ENCODE results near the gene NDUFS2.
"Not testable (repeated sequence)": the region's sequence is repeated elsewhere in the genome, so short reads cannot be mapped to it uniquely, and the experiment has no call there.

Gene NDUFS2

DNA sequence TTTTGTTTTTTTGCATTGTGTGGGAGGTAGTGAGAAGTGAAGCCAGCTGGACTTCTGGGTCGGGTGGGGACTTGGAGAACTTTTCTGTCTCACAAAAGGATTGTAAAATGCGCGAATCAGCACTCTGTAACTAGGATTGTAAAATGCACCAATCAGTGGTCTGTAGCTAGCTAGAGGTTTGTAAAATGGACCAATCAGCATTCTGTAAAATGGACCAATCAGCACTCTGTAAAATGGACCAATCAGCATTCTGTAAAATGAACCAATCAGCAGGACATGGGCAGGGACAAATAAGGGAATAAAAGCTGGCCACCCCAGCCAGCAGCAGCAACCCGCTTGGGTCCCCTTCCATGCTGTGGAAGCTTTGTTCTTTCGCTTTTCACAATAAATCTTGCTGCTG lies 47.9 kb downstream of the NDUFS2 start:
- H3K27ac ChIP-seq (ENCODE audit: low read length, poor library complexity, severe bottlenecking); H2BK12ac ChIP-seq (ENCODE audit: low read length in 2 of 2); H2BK120ac ChIP-seq (ENCODE audit: low read depth, low read length); H3K4ac ChIP-seq (ENCODE audit: low read depth in 1 of 2, low read length in 2 of 2); H3K79me1 ChIP-seq (replicated peaks; ENCODE audit: low read length, poor library complexity, severe bottlenecking); H3K9me3 ChIP-seq (ENCODE audit: control insufficient read depth, low read length); H3K23ac ChIP-seq (ENCODE audit: low read length in 2 of 2); H4K8ac ChIP-seq (ENCODE audit: low read length); H3K14ac ChIP-seq (ENCODE audit: low read length in 2 of 2); H2BK5ac ChIP-seq (ENCODE audit: low read depth, low read length, poor library complexity, severe bottlenecking); DNase-seq; H2AFZ ChIP-seq (ENCODE audit: low read depth, low read length); H3K27me3 ChIP-seq (ENCODE audit: control insufficient read depth in 1 of 2, insufficient read depth in 1 of 2, low read length in 2 of 2); H3K4me1 ChIP-seq (ENCODE audit: control insufficient read depth, insufficient read depth, low read depth, low read length); H3K18ac ChIP-seq (ENCODE audit: low read depth in 1 of 2, low read length in 2 of 2); H3K9ac ChIP-seq (ENCODE audit: low read length); H2BK15ac ChIP-seq (ENCODE audit: low read depth, poor library complexity, severe bottlenecking); H3K4me3 ChIP-seq (ENCODE audit: insufficient read depth in 1 of 2, low read depth in 1 of 2, low read length in 2 of 2); H2AK5ac ChIP-seq (ENCODE audit: low read length, severe bottlenecking); H3K36me3 ChIP-seq (ENCODE audit: control insufficient read depth in 1 of 2, insufficient read depth in 2 of 2, low read depth in 1 of 2, low read length in 2 of 2); H4K91ac ChIP-seq (ENCODE audit: low read length); H3K4me2 ChIP-seq (ENCODE audit: low read length, poor library complexity, severe bottlenecking): not testable (repeated sequence)
- 92% methylated on average over 5 of the region's 5 CpGs for WGBS

DNA sequence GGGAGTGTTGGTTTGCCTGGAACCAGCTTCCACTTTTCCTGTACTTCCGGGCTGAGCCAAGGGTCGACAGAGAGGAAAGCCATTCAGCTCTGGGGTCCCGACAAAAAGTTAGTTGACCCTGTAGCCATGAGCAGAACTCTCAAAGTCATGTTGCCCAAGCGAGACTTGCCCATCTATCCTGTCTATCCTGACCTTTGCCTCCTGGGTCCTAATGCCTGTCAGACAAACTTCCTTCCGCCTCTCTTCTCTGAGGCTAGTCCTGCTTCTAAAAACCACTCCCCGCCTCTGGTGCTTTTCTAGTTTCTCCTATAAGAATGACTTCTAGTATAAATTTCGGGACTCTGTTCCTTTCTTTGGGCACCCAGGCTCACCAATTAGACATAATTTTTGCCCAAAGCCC lies 48.7 kb downstream of the NDUFS2 start:
- Histone ChIP-seq H3K27me3 (ENCODE audit: control insufficient read depth in 1 of 2, insufficient read depth in 1 of 2, low read length in 2 of 2) (no peaks in the 10 kb centered on the region), H3K79me1 (replicated peaks; ENCODE audit: low read length, poor library complexity, severe bottlenecking) (no peaks in the 10 kb centered on the region), H2AFZ (ENCODE audit: low read depth, low read length) (no peak overlapping the region), H2BK12ac (ENCODE audit: low read length in 2 of 2) (no peak overlapping the region), H3K4ac (ENCODE audit: low read depth in 1 of 2, low read length in 2 of 2) (no peak overlapping the region), H3K4me1 (ENCODE audit: control insufficient read depth, insufficient read depth, low read depth, low read length) (no peaks in the 10 kb centered on the region), H3K23ac (ENCODE audit: low read length in 2 of 2) (no peak overlapping the region), H3K4me3 (ENCODE audit: insufficient read depth in 1 of 2, low read depth in 1 of 2, low read length in 2 of 2) (no peak overlapping the region), H3K4me2 (ENCODE audit: low read length, poor library complexity, severe bottlenecking) (no peak overlapping the region), H2BK120ac (ENCODE audit: low read depth, low read length) (no peak overlapping the region), H3K36me3 (ENCODE audit: control insufficient read depth in 1 of 2, insufficient read depth in 2 of 2, low read depth in 1 of 2, low read length in 2 of 2) (no peaks in the 10 kb centered on the region), H3K18ac (ENCODE audit: low read depth in 1 of 2, low read length in 2 of 2) (no peak overlapping the region), H4K8ac (ENCODE audit: low read length) (no peak overlapping the region), H3K9ac (ENCODE audit: low read length) (no peak overlapping the region), H2AK5ac (ENCODE audit: low read length, severe bottlenecking) (no peak overlapping the region), H3K27ac (ENCODE audit: low read length, poor library complexity, severe bottlenecking) (no peak overlapping the region), H2BK15ac (ENCODE audit: low read depth, poor library complexity, severe bottlenecking) (no peak overlapping the region), H3K9me3 (ENCODE audit: control insufficient read depth, low read length) (peaks cover 3% of the 10 kb centered on the region), H4K91ac (ENCODE audit: low read length) (no peak overlapping the region), H2BK5ac (ENCODE audit: low read depth, low read length, poor library complexity, severe bottlenecking) (no peak overlapping the region), H3K14ac (ENCODE audit: low read length in 2 of 2) (no peak overlapping the region)
- WGBS: 69% methylated on average over 7 of the region's 7 CpGs
- DNase-seq: no peak

DNA sequence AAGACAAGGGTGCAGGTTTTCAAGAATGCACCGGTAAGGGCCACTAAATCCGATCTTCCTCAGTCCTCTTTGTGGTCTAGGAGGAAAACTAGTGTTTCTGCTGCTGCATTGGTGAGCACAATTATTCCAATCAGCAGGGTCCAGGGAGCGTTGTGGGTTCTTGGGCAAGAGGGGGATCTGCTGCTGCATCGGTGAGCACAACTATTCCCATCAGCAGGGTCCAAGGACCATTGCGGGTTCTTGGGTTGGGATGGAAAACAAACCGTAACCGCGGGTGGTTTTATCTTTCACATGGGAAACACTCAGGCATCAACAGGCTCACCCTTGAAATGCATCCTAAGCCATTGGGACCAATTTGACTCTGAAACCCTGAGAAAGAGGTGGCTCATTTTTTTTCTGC lies 49.4 kb downstream of the NDUFS2 start:
- Histone ChIP-seq H3K9ac (ENCODE audit: low read length) (no peak overlapping the region), H4K91ac (ENCODE audit: low read length) (no peak overlapping the region), H3K9me3 (ENCODE audit: control insufficient read depth, low read length) (peaks cover 11% of the 10 kb centered on the region), H3K36me3 (ENCODE audit: control insufficient read depth in 1 of 2, insufficient read depth in 2 of 2, low read depth in 1 of 2, low read length in 2 of 2) (no peaks in the 10 kb centered on the region), H3K4me2 (ENCODE audit: low read length, poor library complexity, severe bottlenecking) (no peak overlapping the region), H3K23ac (ENCODE audit: low read length in 2 of 2) (no peak overlapping the region), H3K4ac (ENCODE audit: low read depth in 1 of 2, low read length in 2 of 2) (no peak overlapping the region), H3K18ac (ENCODE audit: low read depth in 1 of 2, low read length in 2 of 2) (no peak overlapping the region), H2BK12ac (ENCODE audit: low read length in 2 of 2) (no peak overlapping the region), H2AFZ (ENCODE audit: low read depth, low read length) (no peak overlapping the region), H3K4me3 (ENCODE audit: insufficient read depth in 1 of 2, low read depth in 1 of 2, low read length in 2 of 2) (no peak overlapping the region), H3K4me1 (ENCODE audit: control insufficient read depth, insufficient read depth, low read depth, low read length) (no peaks in the 10 kb centered on the region), H2BK5ac (ENCODE audit: low read depth, low read length, poor library complexity, severe bottlenecking) (no peak overlapping the region), H3K14ac (ENCODE audit: low read length in 2 of 2) (no peak overlapping the region), H4K8ac (ENCODE audit: low read length) (no peak overlapping the region), H2BK120ac (ENCODE audit: low read depth, low read length) (no peak overlapping the region), H3K79me1 (replicated peaks; ENCODE audit: low read length, poor library complexity, severe bottlenecking) (no peaks in the 10 kb centered on the region), H2AK5ac (ENCODE audit: low read length, severe bottlenecking) (no peak overlapping the region), H3K27ac (ENCODE audit: low read length, poor library complexity, severe bottlenecking) (no peak overlapping the region), H2BK15ac (ENCODE audit: low read depth, poor library complexity, severe bottlenecking) (no peak overlapping the region), H3K27me3 (ENCODE audit: control insufficient read depth in 1 of 2, insufficient read depth in 1 of 2, low read length in 2 of 2) (no peaks in the 10 kb centered on the region)
- WGBS: 92% methylated on average over 8 of the region's 8 CpGs
- DNase-seq: no peak

DNA sequence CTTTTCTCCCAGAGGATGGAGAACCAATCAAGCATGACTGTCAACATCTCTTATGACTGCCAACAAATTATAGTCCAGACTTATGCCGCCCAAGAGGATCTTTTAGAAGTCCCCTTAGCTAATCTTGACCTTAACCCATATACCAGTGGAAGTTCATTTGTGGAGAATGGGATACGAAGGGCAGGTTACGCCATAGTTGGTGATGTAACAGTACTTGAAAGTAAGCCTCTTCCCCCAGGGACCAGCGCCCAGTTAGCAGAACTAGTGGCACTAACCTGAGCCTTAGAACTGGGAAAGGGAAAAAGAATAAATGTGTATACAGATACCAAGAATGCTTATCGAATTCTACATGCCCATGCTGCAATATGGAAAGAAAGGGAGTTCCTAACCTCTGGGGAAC lies 53.1 kb downstream of the NDUFS2 start:
- peaks cover 30 to 33% of the 10 kb centered on the region in 2 experiments for H3K27me3 ChIP-seq (ENCODE audit: control insufficient read depth in 1 of 2, insufficient read depth in 1 of 2, low read length in 2 of 2)
- not testable (repeated sequence) for H2BK120ac ChIP-seq (ENCODE audit: low read depth, low read length); H3K36me3 ChIP-seq (ENCODE audit: control insufficient read depth in 1 of 2, insufficient read depth in 2 of 2, low read depth in 1 of 2, low read length in 2 of 2); H4K91ac ChIP-seq (ENCODE audit: low read length); H3K4me2 ChIP-seq (ENCODE audit: low read length, poor library complexity, severe bottlenecking); H2AK5ac ChIP-seq (ENCODE audit: low read length, severe bottlenecking); H2AFZ ChIP-seq (ENCODE audit: low read depth, low read length); H4K8ac ChIP-seq (ENCODE audit: low read length); H3K4me3 ChIP-seq (ENCODE audit: insufficient read depth in 1 of 2, low read depth in 1 of 2, low read length in 2 of 2); DNase-seq; H3K4me1 ChIP-seq (ENCODE audit: control insufficient read depth, insufficient read depth, low read depth, low read length); H3K9ac ChIP-seq (ENCODE audit: low read length); H2BK5ac ChIP-seq (ENCODE audit: low read depth, low read length, poor library complexity, severe bottlenecking); H2BK15ac ChIP-seq (ENCODE audit: low read depth, poor library complexity, severe bottlenecking); H3K23ac ChIP-seq (ENCODE audit: low read length in 2 of 2); H3K4ac ChIP-seq (ENCODE audit: low read depth in 1 of 2, low read length in 2 of 2); H3K14ac ChIP-seq (ENCODE audit: low read length in 2 of 2); H3K27ac ChIP-seq (ENCODE audit: low read length, poor library complexity, severe bottlenecking); H2BK12ac ChIP-seq (ENCODE audit: low read length in 2 of 2); H3K79me1 ChIP-seq (replicated peaks; ENCODE audit: low read length, poor library complexity, severe bottlenecking); H3K18ac ChIP-seq (ENCODE audit: low read depth in 1 of 2, low read length in 2 of 2)
- 88% methylated on average over 4 of the region's 5 CpGs for WGBS
- H3K9me3 ChIP-seq (ENCODE audit: control insufficient read depth, low read length): peaks cover 23% of the 10 kb centered on the region
